ENCODE measurements around the gene BRI3. TPM values are rescaled to one million over a fixed set of nuclear protein-coding genes. Genes with fewer than 3 reads are reported as not detected.

Gene BRI3
- total RNA-seq, 4 donors from 2014 or later, result 39.0 to 51.4 (median 45.5) TPM

GRCh38 chr7:98305951-98306535, 24.6 kb downstream of the BRI3 start:
- ATAC-seq, result no peak

GRCh38 chr7:98307971-98308466, 26.5 kb downstream of the BRI3 start:
- TF ChIP-seq CTCF (IDR thresholded peaks at IDR 0.05) (no peak), POLR2A (IDR thresholded peaks at IDR 0.05) (no peak)
- no peaks in the 10 kb centered on the region for H3K4me1 ChIP-seq
- H3K27me3 ChIP-seq, result no peaks in the 10 kb centered on the region
- ATAC-seq, result no peak
- WGBS, 2 donors (ENCODE audit: low coverage in 1 of 2), result 85% methylated on average over 3 of the region's 14 CpGs; no CpG with 5 or more reads in 1 of the 2 donors
- H3K27ac ChIP-seq, result no peak overlapping the region
- H3K9me3 ChIP-seq, result no peaks in the 10 kb centered on the region
- peaks cover 0 to 39% of the 10 kb centered on the region in 2 donors for H3K36me3 ChIP-seq
- H3K4me3 ChIP-seq, result no peak overlapping the region

More at GRCh38 chr7:98305951-98306535, 24.6 kb downstream of the BRI3 start:
- no peak overlapping the region for H3K4me3 ChIP-seq
- no peaks in the 10 kb centered on the region for H3K4me1 ChIP-seq
- no peaks in the 10 kb centered on the region for H3K27me3 ChIP-seq
- no peaks in the 10 kb centered on the region for H3K9me3 ChIP-seq
- no peak overlapping the region for H3K27ac ChIP-seq
- TF ChIP-seq POLR2AphosphoS5 (IDR thresholded peaks at IDR 0.05), result no peak
- TF ChIP-seq CTCF (IDR thresholded peaks at IDR 0.05), result no peak
- TF ChIP-seq EP300 (IDR thresholded peaks at IDR 0.05), result no peak
- TF ChIP-seq POLR2A (IDR thresholded peaks at IDR 0.05), result no peak
- H3K36me3 ChIP-seq, result peaks cover 0 to 39% of the 10 kb centered on the region in 2 donors
- WGBS, 2 donors (ENCODE audit: low coverage in 1 of 2), result 60 to 68% methylated on average over 8 to 13 of the region's 22 CpGs

- no peak for TF ChIP-seq POLR2AphosphoS5 (IDR thresholded peaks at IDR 0.05)
- no peak for TF ChIP-seq CTCF (IDR thresholded peaks at IDR 0.05)
- TF ChIP-seq POLR2A (IDR thresholded peaks at IDR 0.05), result no peak
- no peak for TF ChIP-seq EP300 (IDR thresholded peaks at IDR 0.05)
- ATAC-seq, result no peak
- 92 to 93% methylated on average over 5 of the region's 8 CpGs for WGBS, 2 donors (ENCODE audit: low coverage in 1 of 2)
- Histone ChIP-seq H3K9me3 (no peaks in the 10 kb centered on the region), H3K27ac (no peak overlapping the region), H3K27me3 (no peaks in the 10 kb centered on the region), H3K4me3 (no peak overlapping the region), H3K36me3 (peaks cover 0 to 39% of the 10 kb centered on the region in 2 donors), H3K4me1 (no peaks in the 10 kb centered on the region)
These were observed 28.1 kb downstream of the BRI3 start for GRCh38 chr7:98309566-98309965.

GRCh38 chr7:98312201-98312600, 30.7 kb downstream of the BRI3 start:
- 66 to 75% methylated on average over 5 to 6 of the region's 7 CpGs for whole genome bisulfite sequencing, 2 donors (ENCODE audit: low coverage in 1 of 2)

More at GRCh38 chr7:98312201-98312600, 30.7 kb downstream of the BRI3 start:
- no peaks in the 10 kb centered on the region for H3K4me1 ChIP-seq
- no peaks in the 10 kb centered on the region for H3K27me3 ChIP-seq
- TF ChIP-seq EP300 (IDR thresholded peaks at IDR 0.05) (no peak), POLR2A (IDR thresholded peaks at IDR 0.05) (no peak), POLR2AphosphoS5 (IDR thresholded peaks at IDR 0.05) (no peak), CTCF (IDR thresholded peaks at IDR 0.05) (no peak)
- ATAC-seq, result no peak
- no peaks in the 10 kb centered on the region for H3K9me3 ChIP-seq
- H3K27ac ChIP-seq, result no peak overlapping the region
- H3K4me3 ChIP-seq, result no peak overlapping the region
- peaks cover 0 to 27% of the 10 kb centered on the region in 2 donors for H3K36me3 ChIP-seq
